ENCODE data around the gene PPP2R5C.

PPP2R5C gene

DNA sequence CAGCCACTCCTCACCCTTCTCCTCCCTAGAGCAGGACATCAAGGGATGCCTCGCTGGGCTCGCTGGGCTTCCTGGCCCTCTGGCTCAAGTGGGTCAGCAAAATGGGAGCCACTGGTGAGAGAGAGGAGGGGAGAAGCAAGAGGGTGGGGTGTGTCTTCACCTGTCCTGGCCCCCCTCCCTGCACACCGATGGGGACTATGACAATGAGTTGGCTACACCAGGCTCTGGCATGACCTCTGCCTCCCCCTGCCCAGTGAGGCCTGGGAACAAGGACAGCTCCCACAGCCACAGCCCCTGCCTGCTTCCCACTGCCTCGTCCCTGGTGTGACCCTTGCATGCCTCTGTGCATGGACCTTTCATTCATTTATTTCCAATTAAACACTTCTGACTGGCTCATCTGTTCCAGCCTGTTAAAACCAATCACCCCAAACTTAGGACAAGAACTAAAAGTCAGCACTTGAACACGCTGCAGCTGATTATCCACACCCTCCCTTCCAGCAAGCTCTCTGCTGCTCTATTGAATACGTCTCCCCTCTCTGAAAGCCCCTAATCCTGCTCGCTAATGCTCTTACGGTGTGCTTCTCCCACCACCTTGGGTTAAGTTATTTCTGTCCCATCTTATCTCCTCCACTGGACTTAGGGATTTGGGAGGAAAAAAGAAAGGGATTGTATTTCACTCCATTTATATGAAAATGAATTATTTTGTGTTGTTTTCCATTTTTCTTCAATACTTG is 5.8 kb upstream of the PPP2R5C start:
- FAIRE-seq: no peak

DNA sequence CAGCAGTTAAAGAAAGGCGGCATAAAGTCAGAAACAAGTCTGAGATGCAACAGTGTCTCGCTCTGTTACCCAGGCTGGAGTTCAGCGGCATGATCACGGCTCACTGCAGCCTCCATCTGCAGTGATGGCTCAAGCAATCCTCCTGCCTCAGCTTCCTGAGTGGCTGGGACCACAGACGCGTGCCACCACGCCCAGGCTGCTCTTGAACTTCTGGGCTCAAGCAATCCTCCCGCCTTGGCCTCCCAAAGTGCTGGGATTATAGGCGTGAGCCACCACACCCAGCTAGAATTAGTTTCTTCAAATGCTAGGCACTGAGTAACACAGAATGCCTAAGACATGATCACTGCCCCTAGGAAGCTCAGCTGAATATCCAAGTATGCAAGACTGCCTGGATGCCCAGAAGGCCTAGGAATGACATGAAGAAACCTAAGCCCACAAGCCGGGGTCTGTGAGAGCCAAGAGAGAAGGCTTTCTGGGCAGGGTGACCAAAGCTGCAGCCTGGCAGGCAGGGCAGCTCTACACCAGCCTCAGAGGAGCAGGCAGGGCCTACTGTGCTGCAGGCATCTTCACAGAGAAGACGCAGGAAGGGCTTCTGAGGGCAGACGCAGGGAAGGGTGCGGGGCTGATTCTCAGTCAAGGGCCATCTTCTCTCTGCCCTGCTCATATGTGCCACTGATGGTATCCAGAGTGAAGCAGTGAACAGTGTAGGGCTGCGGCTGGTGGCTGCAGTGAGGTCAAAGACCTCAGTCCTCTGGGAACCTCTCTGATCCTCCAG is 4.3 kb upstream of the PPP2R5C start:
- no peak for FAIRE-seq

DNA sequence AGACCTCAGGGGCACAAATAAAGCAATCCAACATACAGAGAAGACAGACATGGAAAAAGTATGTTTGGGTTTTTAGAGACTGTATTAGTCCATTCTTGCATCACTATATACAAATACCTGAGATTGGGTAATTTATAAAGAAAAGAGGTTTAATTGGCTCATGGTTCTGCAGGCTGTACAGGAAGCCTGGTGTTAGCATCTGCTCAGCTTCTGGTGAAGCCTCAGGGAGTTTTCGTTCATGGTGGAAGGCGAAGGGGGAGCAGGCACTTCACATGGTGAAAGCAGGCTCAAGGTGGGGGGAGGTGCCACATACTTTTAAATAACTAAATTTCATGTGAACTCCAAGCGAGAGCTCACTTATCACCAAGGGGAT is 3.7 kb upstream of the PPP2R5C start:
- no peak for FAIRE-seq

DNA sequence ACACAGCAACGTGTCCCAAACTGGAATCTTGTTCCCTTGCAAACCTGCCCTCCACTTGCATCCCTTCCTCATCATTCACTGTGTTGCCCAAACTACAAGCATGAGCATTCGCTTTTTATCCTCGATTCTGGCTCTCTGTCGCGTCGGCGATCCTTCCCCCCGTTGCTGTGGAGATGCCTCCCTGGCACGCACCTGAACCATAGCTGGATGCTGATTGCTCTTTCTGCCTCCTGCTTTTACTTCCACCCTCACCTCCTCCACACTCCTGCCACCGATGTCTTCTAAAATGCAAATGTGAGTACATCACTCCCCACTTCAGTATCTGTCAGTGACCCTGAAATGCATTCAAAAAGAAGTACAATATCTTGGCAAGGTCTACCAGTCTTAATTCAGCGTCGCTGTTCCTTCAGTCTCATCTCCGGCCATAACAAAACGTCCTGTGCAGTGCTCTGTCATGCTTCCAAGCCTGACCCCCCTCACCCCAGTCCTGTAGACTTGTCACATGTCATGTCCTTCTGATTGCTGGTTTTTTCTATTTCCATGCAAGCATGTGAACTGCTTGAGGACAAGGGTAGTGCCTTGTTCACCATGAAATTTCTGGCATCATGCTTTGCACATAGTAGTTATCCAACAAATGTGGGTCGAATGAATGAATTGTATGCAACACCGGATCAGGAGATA is 2.5 kb upstream of the PPP2R5C start:
- FAIRE-seq: no peak

DNA sequence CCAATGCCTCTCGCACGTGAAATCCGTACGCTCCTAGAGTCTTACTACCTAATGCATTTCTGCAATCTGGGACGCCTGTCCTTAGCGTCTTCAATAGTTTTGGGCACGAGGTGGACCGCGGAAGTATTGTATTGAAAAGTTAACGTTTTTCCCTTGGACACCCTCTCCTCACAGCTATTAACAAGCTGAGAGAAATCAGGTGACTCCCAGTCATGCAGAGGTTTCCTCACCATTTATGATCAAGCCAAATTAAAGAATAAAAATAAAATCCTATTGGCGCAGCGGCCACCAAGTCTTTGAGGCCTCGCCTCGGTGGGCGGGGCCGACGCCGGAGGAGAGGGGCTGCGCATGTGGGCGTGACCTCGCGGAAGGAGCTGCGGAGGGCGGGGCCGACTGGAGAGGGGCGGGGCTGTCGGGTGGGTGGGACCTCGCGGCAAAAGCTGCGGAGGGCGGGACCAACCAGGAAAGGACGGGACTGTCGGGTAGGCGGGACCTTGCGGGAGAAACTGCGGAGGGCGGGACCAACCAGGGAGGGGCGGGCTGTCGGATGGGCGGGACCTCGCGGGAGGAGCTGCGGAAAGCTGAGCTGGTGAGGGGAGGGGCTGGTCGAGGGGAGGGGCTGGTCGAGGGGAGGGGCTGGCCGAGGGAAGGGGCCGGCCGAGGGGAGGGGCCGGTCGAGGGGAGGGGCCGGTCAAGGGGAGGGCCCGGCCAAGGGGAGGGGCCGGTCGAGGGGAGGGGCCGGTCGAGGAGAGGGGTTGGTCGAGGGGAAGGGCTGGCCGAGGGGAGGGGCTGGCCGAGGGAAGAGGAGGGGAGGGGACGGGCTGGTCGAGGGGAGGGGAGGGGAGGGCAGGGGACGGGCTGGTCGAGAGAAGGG is 1.1 kb upstream of the PPP2R5C start:
- no peak for FAIRE-seq

DNA sequence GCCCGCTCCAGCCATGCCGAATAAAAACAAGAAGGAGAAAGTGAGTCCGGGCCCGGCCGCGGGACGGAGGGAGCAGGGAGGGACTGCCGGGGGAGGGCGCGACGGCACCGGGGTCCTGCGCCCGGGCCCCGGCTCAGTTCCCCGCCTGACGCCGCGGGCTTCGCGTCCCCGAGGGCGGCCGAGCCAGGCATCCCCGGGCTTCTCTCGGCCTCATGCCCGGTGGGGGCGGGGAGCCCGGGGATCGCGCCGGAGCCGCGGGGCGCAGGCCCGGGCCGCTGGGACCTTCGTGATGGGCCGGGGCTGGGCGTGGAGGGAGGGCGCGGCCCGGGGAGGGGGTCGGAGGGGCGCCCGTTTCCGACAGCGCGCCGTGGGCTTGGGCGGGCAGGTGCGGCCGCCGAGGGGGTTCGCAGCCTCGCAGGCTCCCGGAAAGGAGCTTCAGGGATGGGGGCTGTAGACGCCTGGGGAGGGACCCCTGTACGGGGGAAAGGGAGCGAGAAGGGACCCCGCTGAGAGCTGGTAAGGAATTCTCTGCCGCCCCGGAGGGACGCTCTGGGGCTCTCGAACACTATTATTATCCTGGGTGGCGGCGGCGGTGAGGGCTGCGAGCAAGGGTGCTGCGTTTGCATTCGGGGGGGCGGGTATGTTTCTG is 496 bp downstream of the PPP2R5C start:
- no peak for FAIRE-seq

DNA sequence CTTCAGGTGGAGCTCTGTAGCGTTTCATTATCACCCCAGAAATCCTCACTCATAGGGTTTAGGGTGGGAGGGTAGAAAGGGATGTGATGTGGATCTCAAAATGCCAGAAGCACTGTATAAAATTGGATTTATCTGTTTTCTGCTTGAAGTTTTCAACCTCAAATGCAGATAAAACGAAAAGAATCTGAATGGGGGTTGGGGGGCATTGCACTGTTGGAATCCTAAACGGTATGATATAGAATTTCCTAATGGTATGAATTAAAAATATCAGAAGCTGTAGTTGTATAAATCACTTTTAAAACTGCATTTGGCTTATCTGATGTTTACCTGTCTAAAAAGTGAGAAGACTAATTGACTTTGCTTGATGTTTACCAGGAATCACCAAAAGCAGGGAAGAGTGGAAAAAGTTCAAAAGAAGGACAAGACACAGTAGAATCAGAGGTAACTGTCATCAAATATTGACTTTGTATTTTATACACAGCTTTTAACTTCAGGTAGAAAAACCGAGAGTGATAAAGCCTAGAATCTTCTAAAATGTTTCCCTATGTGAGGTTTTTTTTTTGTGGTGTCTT is 1.1 kb downstream of the PPP2R5C start:
- no peak for FAIRE-seq

DNA sequence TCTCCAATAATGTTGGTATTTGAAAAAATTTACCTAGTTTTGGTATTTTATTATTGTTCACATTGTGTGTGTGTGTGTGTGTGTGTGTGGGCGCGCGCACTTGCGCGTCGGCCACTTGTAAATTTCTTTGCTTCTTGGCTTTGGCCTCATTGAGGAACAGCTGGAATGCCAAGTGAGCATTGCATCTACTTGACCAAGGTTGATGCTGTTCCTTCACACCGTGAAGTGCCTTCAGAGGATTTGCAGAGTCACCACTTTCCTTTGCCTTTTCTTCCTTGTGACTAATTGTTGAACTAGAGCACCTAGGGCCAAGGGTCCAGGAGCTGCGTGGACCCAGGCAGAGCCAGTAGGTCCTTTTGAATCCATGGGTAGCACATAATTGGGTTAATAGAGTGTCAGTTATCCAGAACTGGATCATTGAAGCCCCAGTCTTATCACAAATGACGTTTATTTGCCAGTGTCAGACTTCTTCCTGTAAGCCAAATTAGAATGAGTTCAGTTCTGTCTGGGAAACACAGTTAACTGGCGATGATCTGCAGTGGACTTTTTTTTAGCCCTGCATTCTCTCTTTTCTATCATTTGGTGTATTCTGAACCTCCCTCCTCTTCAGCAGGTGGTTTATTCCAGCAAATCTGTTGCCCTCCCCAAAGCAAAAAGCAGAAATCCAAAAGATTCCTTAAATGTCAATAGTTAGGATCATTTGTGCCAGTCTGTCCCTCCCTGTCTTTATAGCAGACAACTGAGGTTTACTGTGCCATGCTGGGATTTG is 2.6 kb downstream of the PPP2R5C start:
- FAIRE-seq: no peak

DNA sequence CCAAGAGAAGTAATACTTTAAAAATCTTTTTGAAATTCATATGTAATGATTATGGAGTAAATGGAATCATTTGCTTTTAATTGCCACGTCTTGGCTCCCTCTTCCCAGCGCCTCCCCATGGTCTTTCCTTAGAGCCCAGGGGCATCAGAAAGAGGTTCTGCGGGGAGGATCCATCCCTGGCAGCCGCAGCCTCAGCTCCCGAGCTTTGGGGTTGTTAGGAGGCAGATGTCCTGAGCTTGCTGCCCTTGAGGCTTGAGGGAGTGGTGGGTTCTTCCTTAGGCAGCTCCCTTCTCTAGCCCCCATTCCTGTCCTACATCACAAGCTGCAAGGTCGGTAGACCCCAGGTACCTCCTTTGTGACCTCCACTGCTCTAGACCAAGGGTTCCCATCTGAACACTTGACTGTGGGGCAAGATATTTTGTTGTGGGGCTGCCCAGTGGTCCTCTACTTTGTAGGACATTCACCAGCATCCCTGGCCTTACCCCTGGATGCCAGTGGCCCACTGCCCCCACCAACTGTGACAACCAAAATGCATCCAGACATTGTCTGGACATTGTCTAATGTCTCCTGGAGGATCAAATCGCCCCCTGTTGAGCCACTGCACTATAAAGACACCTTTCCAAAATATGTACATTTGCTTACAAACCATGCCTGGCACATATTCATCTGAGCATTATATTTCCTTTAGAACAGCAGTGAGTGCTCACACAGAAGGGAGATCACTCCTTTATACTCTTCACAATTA is 6.3 kb downstream of the PPP2R5C start:
- no peak for FAIRE-seq

DNA sequence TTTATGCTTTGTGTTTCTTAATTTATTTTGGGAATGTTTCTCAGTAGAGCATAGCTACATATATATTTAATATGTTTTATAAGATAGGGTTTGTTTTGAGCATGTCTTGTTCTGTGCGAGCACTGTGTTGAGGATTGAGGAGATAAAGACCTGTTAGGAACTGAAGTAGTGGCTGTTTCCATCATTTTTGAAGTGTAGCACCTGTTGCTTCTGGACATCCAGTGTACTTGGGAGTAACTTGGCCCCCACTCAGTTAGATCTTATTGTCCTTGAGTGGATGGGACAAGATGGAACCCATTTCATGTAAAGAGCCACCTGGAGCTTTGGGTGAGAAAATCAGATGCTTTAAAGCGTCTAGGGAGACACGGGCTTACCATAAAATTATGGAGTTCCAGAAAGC is 8.7 kb downstream of the PPP2R5C start:
- no peak for FAIRE-seq

DNA sequence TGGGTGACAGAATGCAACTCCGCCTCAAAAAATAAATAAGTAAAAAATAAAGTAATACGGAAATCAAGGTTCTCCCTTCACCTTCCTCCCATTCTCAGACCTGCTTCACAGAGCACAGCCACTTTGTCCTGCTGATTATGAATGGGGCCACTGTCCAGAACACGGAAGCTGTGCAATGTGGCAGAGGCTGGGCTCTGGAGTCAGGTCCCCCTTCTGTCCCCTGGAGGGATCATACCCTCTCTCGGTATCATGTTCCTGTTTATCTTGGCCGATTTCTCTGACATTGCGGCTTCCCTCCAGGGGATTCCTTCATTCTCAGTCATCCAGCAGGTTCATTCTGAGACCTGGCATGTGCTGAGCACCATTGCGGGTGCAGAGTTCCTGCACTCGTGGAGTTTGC is 11.3 kb downstream of the PPP2R5C start:
- no peak for FAIRE-seq

DNA sequence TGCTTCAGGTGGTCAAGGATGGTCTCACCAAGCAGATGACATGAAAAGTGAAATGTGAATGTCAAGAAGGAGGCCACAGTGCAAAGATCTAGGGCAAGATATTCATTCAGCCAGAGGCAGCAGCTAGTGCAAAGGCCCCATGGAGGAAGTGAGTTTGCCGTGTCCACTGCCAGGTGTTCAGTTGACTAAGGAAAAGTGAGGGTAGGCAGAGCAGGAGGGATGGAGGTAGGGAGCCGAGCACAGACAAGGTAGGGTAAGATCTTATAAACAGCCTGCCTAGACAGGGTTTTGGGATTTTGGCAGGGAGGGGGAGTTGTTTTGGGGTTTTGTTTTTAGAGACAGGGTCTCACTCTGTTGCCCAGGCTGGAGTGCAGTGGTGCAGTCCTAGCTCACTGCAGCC is 11.9 kb downstream of the PPP2R5C start:
- no peak for FAIRE-seq

DNA sequence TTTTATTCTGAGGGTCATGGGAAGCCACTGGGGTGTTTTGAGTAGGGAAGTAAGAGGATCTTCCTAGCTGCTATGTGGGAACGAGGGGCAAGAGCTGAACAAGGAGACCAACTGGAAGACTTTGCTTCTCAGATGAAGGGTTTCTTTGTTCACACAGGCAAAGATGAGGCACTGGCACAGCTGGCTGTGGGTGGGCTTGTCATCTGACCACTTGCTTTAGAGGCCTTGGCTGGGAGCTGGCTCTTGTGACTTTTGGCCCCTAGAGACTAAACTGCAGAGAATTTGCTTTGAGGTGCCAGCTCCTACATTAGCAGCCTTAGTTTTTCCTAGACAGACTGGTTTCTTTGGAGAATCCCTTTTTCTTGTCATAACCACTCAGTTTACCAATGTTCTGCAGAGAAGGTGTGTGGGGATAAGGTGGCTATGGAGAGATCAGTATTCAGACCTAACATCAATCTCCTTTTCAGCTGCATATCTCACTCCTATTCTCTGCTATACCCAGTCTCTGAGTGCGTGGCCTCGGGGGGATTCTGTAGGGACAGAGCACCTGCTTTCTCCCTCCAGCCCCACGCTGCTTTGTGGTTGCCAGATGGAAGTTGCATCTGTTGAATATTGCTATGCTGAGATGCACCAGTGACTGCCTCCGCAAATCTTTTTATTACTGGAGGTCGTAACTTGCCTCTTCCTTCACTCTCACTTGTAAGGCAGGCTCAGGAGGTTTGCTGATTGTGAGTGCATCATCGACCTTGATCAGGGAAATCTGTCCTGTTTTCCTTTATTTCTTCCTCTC is 12.7 kb downstream of the PPP2R5C start:
- no peak for FAIRE-seq

DNA sequence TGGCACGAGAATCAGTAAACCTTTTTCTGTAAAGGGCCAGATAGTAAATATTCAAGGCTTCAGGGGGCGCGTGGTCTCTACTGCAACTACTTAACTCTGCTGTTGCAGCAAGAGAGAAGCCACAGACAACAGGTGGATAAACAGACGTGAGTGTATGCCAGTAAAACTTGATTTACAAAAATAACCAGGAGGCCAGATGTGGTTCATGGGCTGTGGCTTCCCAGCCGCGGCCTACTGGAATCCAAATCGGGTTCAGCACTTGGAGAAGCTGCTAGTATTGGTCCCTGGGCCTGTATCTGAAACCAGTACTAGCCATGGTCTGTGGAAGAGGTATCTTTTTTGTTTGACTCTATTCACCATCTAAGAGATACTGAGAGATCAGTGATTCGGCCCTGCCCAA is 13.3 kb downstream of the PPP2R5C start:
- FAIRE-seq: no peak

DNA sequence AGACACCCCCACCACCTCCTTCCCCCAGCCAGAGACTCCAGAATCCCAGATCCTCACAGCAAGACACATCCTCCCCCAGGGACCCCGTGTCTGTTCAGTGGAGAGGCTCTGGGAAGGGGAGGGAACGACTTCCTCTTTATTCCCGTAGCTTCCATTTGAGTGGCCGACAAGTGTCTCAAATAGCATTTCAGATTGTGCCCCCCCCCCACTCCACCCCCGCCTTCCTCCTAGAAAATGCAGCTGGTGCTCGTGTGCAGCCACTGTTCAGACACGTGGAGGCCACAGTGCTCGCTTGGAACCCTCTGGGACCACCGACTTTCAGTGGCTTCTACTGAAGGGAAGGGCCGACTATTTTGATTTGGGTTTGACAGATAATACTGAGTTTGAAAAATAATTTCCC is 14.3 kb downstream of the PPP2R5C start:
- no peak for FAIRE-seq

DNA sequence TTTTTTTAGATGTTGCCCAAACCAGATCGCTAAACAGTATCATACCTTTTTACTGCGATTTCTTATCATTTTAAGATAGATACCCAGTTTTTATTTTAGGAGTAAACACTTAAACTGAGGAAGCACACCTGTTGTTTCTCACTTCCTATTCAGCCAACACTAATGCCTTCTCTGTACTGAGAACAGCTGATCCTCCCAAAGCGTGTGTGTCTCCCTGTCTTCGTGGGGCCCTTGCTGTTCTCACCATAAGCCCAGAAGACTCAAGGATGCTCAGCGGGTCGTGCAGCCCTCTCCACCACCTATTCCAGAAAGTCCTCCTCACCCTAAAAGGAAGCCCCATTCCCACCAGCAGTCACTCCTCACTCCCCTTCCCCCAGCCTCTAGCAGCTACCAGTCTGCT is 14.8 kb downstream of the PPP2R5C start:
- FAIRE-seq: no peak

DNA sequence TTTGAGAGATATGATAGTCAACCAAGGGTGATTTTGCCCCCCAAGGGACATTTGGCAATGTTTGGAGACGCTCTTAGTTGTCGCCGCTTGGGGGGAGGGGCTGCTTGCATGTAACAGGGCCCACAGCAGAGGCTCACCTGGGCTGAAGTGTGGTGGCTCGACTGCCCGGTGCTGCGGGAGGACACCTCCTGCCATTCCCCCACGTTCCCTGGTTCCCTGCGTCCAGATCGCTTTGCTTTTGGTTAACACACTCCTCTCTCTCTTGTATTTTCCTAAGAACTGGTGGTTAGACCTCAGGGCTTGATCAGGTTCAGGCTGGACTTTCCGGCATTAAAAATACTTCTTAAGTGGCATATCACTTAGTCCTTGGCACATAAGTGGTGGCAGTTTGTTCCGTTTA is 18.9 kb downstream of the PPP2R5C start:
- FAIRE-seq: no peak

DNA sequence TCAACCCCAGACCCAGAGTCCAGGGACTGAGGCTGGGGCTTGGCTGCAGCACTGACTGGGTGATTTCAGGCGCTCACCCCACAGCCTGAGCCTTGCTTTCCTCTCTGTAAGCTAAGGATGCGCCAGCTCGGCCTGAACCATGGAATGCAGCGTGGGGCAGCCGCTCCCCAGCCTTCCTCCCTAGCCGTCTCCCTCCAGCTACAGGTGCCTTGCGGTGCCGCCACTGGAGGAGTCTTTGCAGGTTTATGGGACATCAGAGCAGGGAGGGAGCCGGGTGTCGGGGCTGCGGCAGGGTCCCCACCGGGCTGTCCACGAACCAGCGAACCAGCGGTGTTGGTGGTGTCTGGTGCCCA is 19.4 kb downstream of the PPP2R5C start:
- no peak for FAIRE-seq

DNA sequence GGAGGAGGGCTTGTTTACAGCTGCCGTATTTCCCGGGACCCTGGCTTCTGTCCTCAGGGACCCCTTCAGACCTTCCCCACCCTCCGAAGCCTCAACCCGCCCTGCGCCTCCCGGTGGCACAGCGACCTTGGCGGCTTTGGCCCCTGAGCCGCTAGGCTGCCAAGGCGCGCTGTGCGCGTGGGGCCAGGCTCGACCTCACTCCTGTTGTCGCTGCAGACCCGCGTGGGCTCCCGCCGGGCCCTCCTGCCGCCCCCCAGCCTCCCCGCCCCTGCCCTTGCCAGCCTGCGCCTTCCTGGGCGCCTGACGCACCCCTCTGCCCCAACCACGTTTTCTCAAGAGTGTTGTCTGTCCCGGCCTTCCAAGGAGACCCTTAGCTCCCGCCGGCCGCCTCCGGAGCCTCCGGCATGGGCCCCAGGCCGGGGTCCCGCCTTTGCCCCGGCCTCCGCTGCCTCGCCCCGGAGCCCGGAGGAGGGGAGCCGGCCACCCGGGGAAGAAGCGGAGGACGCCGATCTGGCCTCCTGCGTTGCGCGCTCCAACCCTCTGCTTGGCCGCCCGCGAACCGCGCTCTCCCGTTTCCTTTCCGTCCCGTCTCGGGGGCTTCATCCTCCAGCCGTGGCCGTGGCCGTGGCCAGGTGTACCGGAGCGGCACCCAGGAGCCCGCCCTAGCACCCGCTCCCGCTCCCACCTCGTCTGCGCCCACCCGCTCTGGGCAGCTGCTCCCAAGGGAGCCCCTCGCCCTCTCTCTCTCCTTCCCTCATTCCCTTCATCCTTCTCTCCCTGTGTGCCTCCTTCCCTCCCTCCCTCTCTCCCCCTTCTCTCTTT is 19.9 kb downstream of the PPP2R5C start:
- FAIRE-seq: no peak
